ENCODE results near the gene ART1.
"Not testable (repeated sequence)": the region's sequence is repeated elsewhere in the genome, so short reads cannot be mapped to it uniquely, and the experiment has no call there.

Gene ART1

DNA sequence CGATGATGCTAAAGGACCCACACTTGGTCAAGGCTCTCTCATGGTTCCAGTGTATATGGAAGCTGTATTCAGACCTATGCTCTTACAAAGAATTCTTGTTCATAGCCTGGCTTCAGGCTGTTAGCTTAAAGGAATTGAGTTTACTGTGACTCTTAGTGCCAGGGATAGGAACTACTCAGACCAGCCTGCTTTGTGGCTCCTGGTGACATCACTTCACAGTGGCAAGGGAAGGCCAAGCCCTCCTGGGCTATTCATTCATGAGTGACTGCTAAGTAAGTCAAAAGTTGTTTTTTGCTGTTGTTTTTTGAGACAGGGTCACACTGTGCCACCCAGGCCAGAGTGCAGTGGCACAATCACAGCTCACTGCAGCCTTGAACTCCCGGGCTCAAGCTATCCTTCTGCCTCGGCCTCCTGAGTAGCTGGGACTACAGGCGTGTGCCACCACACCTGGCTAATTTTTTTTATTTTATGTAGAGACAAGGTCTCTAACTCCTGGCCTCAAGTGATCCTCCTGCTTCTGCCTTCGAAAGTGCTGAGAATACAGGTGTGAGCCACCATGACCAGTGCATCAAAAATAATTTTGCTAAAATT, 12.8 kb upstream of the ART1 start:
- no peak for DNase-seq (ENCODE audit: low read depth, low spot score)

- DNase-seq (ENCODE audit: low read depth, low spot score): no peak
These were observed 9.1 kb upstream of the ART1 start for GRCh38 chr11:3635641-3636375.

- no peak for DNase-seq (ENCODE audit: low read depth, low spot score)
These were observed 7.7 kb upstream of the ART1 start for GRCh38 chr11:3637201-3637600.

DNA sequence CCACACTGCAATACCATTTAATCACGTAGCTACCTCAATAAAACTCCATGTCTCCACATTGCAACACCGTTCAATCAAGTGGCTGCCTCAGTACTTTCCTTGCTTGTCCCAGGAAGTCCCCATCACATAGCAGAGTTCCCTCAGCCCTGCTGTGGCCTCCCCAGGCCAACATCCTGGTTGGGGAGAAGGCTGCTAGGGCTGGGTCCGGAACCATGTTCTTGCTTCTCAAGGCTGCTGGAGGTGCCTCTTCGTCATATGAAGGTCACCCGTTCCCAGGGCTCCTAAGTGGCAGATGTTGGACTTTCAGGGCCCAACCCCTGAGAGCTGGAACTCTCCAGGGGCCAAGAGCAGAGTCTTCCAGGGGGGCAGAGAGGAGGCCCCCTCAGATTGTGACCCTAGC, 6.4 kb upstream of the ART1 start:
- DNase-seq (ENCODE audit: low read depth, low spot score): no peak

- no peak for DNase-seq (ENCODE audit: low read depth, low spot score)
These were observed 5.1 kb upstream of the ART1 start for GRCh38 chr11:3639841-3640240.

GRCh38 chr11:3641191-3641590, 3.7 kb upstream of the ART1 start:
- DNase-seq (ENCODE audit: low read depth, low spot score): no peak

- DNase-seq (ENCODE audit: low read depth, low spot score): no peak
These were observed 3.2 kb upstream of the ART1 start, which contains the start of gene ART5 for GRCh38 chr11:3641701-3642070. TSS of gene ART5 (minus strand) at chr11:3641992. CDS start at chr11:3641862, 130 bp downstream.

GRCh38 chr11:3642071-3642951, 2.6 kb upstream of the ART1 start:
- peak; percentile 40 for DNase-seq (ENCODE audit: low read depth, low spot score)

DNA sequence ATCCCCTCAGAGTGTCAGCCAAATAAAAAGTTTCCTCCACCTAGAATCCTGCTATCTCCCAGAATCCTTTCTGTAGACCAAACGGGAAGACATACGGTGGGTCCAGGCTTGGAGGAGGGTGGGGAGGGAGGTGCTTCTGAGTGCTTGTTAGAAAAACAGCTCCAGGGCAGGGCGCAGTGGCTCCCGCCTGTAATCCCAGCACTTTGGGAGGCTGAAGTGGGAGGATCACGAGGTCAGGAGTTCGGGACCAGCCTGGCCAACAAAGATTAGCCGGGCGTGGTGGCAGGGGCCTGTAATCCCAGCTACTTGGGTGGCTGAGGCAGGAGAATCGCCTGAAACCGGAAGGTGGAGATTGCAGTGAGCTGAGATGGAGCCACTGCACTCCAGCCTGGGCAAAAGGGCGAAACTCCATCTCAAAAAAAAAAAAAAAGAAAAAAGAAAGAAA, 1.8 kb upstream of the ART1 start:
- not testable (repeated sequence) for DNase-seq (ENCODE audit: low read depth, low spot score)

DNA sequence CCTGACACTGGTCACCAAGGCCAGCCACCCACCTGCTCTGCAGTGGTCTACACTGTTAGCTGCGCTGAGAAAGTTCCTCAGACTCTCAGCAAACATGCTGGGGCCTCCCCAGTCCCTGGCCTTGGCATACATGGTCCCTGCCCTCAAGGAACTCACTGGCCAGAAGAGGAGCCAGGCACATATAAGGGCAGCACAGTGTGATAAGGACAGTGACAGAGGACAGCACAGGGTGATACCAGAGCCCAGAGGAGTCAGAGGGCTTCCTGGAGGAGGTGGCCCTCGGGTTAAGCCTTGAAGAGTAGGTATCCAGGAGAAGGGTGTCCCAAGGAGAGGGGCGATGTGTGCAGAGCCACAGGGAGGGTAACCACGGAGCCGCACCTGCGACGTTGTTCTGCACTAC, 624 bp downstream of the ART1 start:
- DNase-seq (ENCODE audit: low read depth, low spot score): no peak

DNA sequence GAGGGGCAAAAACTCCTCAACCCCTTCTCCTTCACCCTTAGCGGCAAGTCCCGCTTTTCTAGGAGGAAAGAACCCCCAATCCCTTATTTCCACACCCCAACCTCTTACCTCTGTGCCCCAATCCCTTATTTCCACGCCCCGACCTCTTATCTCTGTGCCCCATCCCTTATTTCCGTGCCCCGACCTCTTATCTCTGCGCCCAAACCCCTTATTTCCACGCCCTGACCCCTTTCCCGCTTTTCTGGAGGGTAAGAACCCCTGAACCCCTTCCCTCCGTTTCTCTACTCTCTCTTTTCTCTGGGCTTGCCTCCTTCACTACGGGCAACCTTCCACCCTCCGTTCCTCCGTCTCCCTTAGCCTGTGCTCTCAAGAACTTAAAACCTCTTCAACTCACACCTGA, 3.9 kb downstream of the ART1 start:
- not testable (repeated sequence) for DNase-seq (ENCODE audit: low read depth, low spot score)

DNA sequence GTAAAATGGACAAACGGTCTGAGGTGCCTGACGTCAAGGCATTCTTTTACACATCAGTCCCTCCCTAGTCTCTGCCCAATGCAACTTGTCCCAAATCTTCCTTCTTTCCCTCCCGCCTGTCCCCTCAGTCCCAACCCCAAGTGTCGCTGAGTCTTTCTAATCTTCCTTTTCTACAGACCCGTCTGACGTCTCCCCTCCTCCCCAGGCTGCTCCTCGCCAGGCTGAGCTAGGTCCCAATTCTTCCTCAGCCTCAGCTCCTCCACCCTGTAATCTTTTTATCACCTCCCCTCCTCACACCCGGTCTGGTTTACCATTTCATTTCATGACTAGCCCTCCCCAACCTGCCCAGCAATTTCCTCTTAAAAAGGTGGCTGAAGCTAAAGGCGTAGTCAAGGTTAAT, 4.4 kb downstream of the ART1 start:
- DNase-seq (ENCODE audit: low read depth, low spot score): not testable (repeated sequence)

GRCh38 chr11:3652514-3652913, 7.6 kb downstream of the ART1 start:
- not testable (repeated sequence) for DNase-seq (ENCODE audit: low read depth, low spot score)

DNA sequence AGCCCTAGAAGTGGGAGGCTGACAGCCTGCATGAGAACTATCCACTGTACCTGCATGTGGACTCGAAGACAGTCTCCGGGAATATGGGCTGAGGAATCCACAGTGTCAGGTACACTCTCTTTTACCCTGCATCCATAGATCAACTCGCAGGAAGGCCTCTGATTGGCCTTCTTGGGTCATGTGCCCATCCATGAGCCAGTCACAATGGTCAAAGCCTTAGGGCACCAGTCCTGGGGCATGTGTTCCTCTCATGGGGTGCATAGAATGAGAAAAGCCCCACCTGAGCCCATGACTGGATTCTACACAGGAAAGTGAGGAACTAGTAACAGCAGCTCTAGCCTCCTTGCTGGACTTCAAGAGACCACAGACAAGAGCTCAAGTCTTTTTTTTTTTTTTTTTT, 10.6 kb downstream of the ART1 start:
- DNase-seq (ENCODE audit: low read depth, low spot score): no peak

GRCh38 chr11:3657331-3657730, 12.4 kb downstream of the ART1 start:
- not testable (repeated sequence) for DNase-seq (ENCODE audit: low read depth, low spot score)

GRCh38 chr11:3658252-3658651, 13.3 kb downstream of the ART1 start:
- no peak for DNase-seq (ENCODE audit: low read depth, low spot score)

DNA sequence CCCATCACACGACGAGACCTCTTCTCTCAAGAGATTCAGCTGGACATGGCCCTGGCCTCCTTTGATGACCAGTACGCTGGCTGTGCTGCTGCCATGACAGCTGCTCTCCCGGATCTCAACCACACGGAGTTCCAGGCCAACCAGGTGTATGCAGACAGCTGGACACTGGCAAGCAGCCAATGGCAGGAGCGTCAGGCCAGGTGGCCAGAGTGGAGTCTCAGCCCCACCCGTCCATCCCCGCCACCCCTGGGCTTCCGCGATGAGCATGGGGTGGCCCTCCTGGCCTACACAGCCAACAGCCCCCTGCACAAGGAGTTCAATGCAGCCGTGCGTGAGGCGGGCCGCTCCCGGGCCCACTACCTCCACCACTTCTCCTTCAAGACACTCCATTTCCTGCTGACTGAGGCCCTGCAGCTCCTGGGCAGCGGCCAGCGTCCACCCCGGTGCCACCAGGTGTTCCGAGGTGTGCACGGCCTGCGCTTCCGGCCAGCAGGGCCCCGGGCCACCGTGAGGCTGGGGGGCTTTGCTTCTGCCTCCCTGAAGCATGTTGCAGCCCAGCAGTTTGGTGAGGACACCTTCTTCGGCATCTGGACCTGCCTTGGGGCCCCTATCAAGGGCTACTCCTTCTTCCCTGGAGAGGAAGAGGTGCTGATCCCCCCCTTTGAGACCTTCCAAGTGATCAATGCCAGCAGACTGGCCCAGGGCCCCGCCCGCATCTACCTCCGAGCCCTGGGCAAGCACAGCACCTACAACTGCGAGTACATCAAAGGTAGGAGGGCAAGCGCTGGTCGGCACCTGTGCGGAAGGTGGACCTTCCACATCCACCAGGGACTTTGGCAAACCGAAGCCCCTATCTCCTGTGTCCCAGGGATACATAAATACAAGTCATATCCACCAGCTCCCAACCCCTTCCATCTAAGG, 14.9 kb downstream of the ART1 start:
- DNase-seq (ENCODE audit: low read depth, low spot score): no peak

- DNase-seq (ENCODE audit: low read depth, low spot score): no peak
These were observed 16.0 kb downstream of the ART1 start for GRCh38 chr11:3660960-3661359.

- DNase-seq (ENCODE audit: low read depth, low spot score): no peak
These were observed 17.9 kb downstream of the ART1 start for GRCh38 chr11:3662856-3663255.

GRCh38 chr11:3664032-3664630, 19.2 kb downstream of the ART1 start:
- DNase-seq (ENCODE audit: low read depth, low spot score): no peak

Measured in brain pericyte (primary cell).